ENCODE measurements around the gene CPN1.
"Not testable (repeated sequence)": the region's sequence is repeated elsewhere in the genome, so short reads cannot be mapped to it uniquely, and the experiment has no call there.

The CPN1 gene

GRCh38 chr10:100020886-100021253 lies 60.8 kb downstream of the CPN1 start:
- DNase-seq: no peak

GRCh38 chr10:100020142-100020885 lies 61.4 kb downstream of the CPN1 start:
- DNase-seq: no peak

- no peak for DNase-seq
These were observed 61.9 kb downstream of the CPN1 start for GRCh38 chr10:100019787-100020141.

- DNase-seq: no peak
These were observed 67.5 kb downstream of the CPN1 start for GRCh38 chr10:100014071-100014762.

GRCh38 chr10:100013621-100014020 lies 68.0 kb downstream of the CPN1 start:
- DNase-seq: no peak

- not testable (repeated sequence) for DNase-seq
These were observed 69.8 kb downstream of the CPN1 start for GRCh38 chr10:100011906-100012305.

- DNase-seq: no peak
These were observed 71.6 kb downstream of the CPN1 start, which contains the start of gene DNMBP for GRCh38 chr10:100009793-100010676. TSS of gene DNMBP (minus strand) at chr10:100009947. CDS start at chr10:99972124, 37,823 bp downstream.

- DNase-seq: no peak
These were observed 72.3 kb downstream of the CPN1 start for GRCh38 chr10:100009283-100009792.

- DNase-seq: no peak
These were observed 72.9 kb downstream of the CPN1 start for GRCh38 chr10:100008708-100009282.

GRCh38 chr10:100008142-100008522 lies 73.5 kb downstream of the CPN1 start:
- no peak for DNase-seq

- DNase-seq: no peak
These were observed 74.2 kb downstream of the CPN1 start for GRCh38 chr10:100007231-100008141.

- DNase-seq: no peak
These were observed 75.3 kb downstream of the CPN1 start for GRCh38 chr10:100006243-100006886.

- DNase-seq: no peak
These were observed 76.7 kb downstream of the CPN1 start for GRCh38 chr10:100004805-100005510.

- DNase-seq: no peak
These were observed 81.5 kb downstream of the CPN1 start for GRCh38 chr10:100000109-100000644.

GRCh38 chr10:99999319-100000108 lies 82.2 kb downstream of the CPN1 start:
- DNase-seq: no peak

GRCh38 chr10:99998889-99999288 lies 82.8 kb downstream of the CPN1 start:
- no peak for DNase-seq

GRCh38 chr10:99996671-99997648 lies 84.7 kb downstream of the CPN1 start:
- DNase-seq: no peak

GRCh38 chr10:99995713-99996112 lies 86.0 kb downstream of the CPN1 start:
- no peak for DNase-seq

Measured in cortex of kidney (tissue), 1 donor.